Measurements from ENCODE around the gene SSC5D.

DNA sequence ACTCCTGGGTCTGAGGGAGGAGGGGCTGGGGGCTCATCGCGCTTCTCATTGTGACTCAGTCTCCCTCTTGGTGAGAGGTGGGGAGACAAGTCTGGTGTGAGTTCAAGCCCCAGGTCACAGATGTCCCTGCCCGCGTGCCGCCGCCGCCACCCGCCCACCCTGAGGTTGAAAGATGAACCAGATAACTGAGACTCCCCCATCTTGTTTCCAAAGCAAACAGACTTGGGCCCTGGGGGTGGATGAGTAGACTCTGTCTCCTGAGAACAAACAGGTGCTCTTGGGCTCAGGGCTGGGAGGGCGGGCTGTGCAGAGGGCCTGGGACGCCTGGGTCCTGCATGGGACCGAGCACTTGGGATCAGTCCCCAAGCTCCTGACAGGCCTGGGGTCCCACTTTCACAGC is 48.1 kb downstream of the SSC5D start:
- TF ChIP-seq, protein P1, sequence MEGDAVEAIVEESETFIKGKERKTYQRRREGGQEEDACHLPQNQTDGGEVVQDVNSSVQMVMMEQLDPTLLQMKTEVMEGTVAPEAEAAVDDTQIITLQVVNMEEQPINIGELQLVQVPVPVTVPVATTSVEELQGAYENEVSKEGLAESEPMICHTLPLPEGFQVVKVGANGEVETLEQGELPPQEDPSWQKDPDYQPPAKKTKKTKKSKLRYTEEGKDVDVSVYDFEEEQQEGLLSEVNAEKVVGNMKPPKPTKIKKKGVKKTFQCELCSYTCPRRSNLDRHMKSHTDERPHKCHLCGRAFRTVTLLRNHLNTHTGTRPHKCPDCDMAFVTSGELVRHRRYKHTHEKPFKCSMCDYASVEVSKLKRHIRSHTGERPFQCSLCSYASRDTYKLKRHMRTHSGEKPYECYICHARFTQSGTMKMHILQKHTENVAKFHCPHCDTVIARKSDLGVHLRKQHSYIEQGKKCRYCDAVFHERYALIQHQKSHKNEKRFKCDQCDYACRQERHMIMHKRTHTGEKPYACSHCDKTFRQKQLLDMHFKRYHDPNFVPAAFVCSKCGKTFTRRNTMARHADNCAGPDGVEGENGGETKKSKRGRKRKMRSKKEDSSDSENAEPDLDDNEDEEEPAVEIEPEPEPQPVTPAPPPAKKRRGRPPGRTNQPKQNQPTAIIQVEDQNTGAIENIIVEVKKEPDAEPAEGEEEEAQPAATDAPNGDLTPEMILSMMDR (IDR thresholded peaks at IDR 0.05; ENCODE audit: low read depth, low read length, missing input control): no peak
- no peak for TF ChIP-seq GABPA (IDR thresholded peaks at IDR 0.05 in 1 of 2, conservative IDR thresholded peaks at IDR 0.05 in 1 of 2)
- TF ChIP-seq, protein P2, sequence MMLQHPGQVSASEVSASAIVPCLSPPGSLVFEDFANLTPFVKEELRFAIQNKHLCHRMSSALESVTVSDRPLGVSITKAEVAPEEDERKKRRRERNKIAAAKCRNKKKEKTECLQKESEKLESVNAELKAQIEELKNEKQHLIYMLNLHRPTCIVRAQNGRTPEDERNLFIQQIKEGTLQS (IDR thresholded peaks at IDR 0.05): no peak
- no peak for TF ChIP-seq RAD21 (IDR thresholded peaks at IDR 0.05)
- TF ChIP-seq TAF1 (conservative IDR thresholded peaks at IDR 0.05): no peak
- TF ChIP-seq, protein P3, sequence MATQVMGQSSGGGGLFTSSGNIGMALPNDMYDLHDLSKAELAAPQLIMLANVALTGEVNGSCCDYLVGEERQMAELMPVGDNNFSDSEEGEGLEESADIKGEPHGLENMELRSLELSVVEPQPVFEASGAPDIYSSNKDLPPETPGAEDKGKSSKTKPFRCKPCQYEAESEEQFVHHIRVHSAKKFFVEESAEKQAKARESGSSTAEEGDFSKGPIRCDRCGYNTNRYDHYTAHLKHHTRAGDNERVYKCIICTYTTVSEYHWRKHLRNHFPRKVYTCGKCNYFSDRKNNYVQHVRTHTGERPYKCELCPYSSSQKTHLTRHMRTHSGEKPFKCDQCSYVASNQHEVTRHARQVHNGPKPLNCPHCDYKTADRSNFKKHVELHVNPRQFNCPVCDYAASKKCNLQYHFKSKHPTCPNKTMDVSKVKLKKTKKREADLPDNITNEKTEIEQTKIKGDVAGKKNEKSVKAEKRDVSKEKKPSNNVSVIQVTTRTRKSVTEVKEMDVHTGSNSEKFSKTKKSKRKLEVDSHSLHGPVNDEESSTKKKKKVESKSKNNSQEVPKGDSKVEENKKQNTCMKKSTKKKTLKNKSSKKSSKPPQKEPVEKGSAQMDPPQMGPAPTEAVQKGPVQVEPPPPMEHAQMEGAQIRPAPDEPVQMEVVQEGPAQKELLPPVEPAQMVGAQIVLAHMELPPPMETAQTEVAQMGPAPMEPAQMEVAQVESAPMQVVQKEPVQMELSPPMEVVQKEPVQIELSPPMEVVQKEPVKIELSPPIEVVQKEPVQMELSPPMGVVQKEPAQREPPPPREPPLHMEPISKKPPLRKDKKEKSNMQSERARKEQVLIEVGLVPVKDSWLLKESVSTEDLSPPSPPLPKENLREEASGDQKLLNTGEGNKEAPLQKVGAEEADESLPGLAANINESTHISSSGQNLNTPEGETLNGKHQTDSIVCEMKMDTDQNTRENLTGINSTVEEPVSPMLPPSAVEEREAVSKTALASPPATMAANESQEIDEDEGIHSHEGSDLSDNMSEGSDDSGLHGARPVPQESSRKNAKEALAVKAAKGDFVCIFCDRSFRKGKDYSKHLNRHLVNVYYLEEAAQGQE (IDR thresholded peaks at IDR 0.05): no peak
- TF ChIP-seq, protein P4, sequence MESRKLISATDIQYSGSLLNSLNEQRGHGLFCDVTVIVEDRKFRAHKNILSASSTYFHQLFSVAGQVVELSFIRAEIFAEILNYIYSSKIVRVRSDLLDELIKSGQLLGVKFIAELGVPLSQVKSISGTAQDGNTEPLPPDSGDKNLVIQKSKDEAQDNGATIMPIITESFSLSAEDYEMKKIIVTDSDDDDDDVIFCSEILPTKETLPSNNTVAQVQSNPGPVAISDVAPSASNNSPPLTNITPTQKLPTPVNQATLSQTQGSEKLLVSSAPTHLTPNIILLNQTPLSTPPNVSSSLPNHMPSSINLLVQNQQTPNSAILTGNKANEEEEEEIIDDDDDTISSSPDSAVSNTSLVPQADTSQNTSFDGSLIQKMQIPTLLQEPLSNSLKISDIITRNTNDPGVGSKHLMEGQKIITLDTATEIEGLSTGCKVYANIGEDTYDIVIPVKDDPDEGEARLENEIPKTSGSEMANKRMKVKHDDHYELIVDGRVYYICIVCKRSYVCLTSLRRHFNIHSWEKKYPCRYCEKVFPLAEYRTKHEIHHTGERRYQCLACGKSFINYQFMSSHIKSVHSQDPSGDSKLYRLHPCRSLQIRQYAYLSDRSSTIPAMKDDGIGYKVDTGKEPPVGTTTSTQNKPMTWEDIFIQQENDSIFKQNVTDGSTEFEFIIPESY (IDR thresholded peaks at IDR 0.05): no peak
- no peak for TF ChIP-seq YY1 (IDR thresholded peaks at IDR 0.05)
- TF ChIP-seq JUND (IDR thresholded peaks at IDR 0.05): no peak
- no peak for TF ChIP-seq FOXA2 (IDR thresholded peaks at IDR 0.05)
- TF ChIP-seq, protein P5, sequence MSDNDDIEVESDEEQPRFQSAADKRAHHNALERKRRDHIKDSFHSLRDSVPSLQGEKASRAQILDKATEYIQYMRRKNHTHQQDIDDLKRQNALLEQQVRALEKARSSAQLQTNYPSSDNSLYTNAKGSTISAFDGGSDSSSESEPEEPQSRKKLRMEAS (IDR thresholded peaks at IDR 0.05): no peak
- TF ChIP-seq NR2F2 (IDR thresholded peaks at IDR 0.05): no peak
- no peak for TF ChIP-seq EGR1 (IDR thresholded peaks at IDR 0.05; ENCODE audit: low read depth in 2 of 2)

Measured in liver (tissue), 3 donors.